SU-DHL-6 (cell line): ENCODE data around the gene INAVA.

Experiments
- CTCF ChIP-seq: fragments of 200-600 bp; sonication (generic); IDR thresholded peaks from one replicate; pipeline ENCODE4 v1.5.1; 2017; ENCODE audit warnings: antibody characterized with exemption, mild to moderate bottlenecking, low read length, moderate library complexity; ENCODE audit not compliant: insufficient read depth, poor library complexity, severe bottlenecking
- EZH2phosphoT487 ChIP-seq: fragments of 200-600 bp; sonication (generic), shearing (Covaris generic); conservative IDR thresholded peaks from 2 replicates; pipeline ENCODE4 v1.6.1; 2018; ENCODE audit warnings: mild to moderate bottlenecking, antibody characterized with exemption, low read length, moderate library complexity, mixed read lengths

DNA sequence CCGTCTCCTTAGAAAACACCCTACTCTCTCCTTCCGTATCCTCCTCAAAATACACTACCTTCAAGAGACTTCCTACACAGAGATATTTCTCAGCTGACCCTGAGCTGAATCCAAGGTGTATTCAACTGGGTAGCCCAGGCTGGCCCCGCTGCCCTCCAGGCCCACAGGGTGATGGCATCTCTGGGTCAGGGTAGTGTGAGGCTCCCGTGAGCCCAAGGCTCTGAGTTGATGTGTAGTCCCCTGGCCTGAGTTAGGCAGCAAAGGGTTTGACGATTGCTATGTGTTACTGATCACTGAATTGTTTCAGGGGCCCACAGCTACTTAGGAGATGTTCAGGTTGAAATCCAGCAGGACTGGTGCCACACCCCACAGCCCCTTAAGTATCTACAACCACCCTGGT lies 6.7 kb downstream of the INAVA start:
- TF ChIP-seq CTCF (no peak), EZH2phosphoT487 (no peak)
